Adrenal gland (tissue), 12 donors: ENCODE data around the gene FYTTD1. TPM values are rescaled to one million over a fixed set of nuclear protein-coding genes. Genes with fewer than 3 reads are reported as not detected.

Experiments
- DNase-seq, 7 donors: peaks; one replicate each; pipeline ENCODE4 v3.0.0-alpha.2; 2019 to 2020
- H3K27ac ChIP-seq, 5 donors: fragments of 200-600 bp; sonication (generic) in 4 of 5; 1 replicate in 3 of 5; 2 replicates in 2 of 5; pipeline versions ENCODE4 v1.5.1 to v1.8.0; 2016 to 2020; ENCODE audit warnings: mild to moderate bottlenecking in 1 of 5
- H3K27me3 ChIP-seq: fragments of 200-600 bp; 2 replicates; pipeline ENCODE4 v1.8.0; 2021
- H3K36me3 ChIP-seq, 2 donors: fragments of 200-600 bp; replicated peaks in 1 of 2; 1 replicate in 1 of 2; 2 replicates in 1 of 2; pipeline versions ENCODE4 v1.5.1 to v1.8.0; 2018 to 2022
- H3K4me1 ChIP-seq, 2 donors: fragments of 200-600 bp; replicated peaks in 1 of 2; 1 replicate in 1 of 2; 2 replicates in 1 of 2; pipeline versions ENCODE4 v1.5.1 to v1.8.0; 2018 to 2021
- H3K4me3 ChIP-seq, 4 donors: fragments of 200-600 bp; sonication (generic) in 3 of 4; one replicate each; pipeline ENCODE4 v1.5.1; 2016 to 2018
- H3K9me3 ChIP-seq, 3 donors: fragments of 200-600 bp; sonication (generic) in 1 of 3; replicated peaks in 1 of 3; 1 replicate in 2 of 3; 2 replicates in 1 of 3; pipeline versions ENCODE4 v1.5.1 to v1.8.0; 2016 to 2021
- POLR2A ChIP-seq, 2 donors: fragments of 450-650 bp; IDR thresholded peaks; one replicate each; pipeline ENCODE4 v1.6.1; 2017; ENCODE audit warnings: antibody characterized with exemption in 2 of 2, mild to moderate bottlenecking in 2 of 2, moderate library complexity in 1 of 2
- WGBS, 4 donors: extraction: QIAGEN DNeasy Blood & Tissue Kit in 2 of 4; methylation state at CpG; one replicate each; pipeline versions ENCODE4 v1.1.5 to v1.1.7; 2013 to 2017; 5-methylcytosine and 5-hydroxymethylcytosine counted together
- intact Hi-C, 2 donors: fragments of 100-400 bp; cut with DNase I; formaldehyde crosslinking; loops; one replicate each; pipeline versions ENCODE4 v1.14.1 to v1.15.0; 2022 to 2023
- polyA plus RNA-seq, 3 donors: library from polyadenylated mRNA; stranded (reverse); fragments of 200-250 nt in 2 of 3; fragments of 350-450 nt in 1 of 3; fragmentation: Illumina TruSeq in 1 of 3; extraction: RNeasy Lipid Tissue Mini Kit (QIAGEN cat#74804) in 1 of 3; gene quantifications; one replicate each; pipeline ENCODE4 v1.2.3, GENCODE V29; 2013 to 2014
- total RNA-seq, 9 donors: library from RNA; depleted of rRNA in 4 of 9; stranded (reverse); fragments of >200 nt in 4 of 9; fragments of 120-200 nt in 1 of 9; fragmentation: NEBNext Ultra II Directional in 1 of 9; extraction: Animal tissue kit (Norgen Biotek cat#: 25700) in 1 of 9; gene quantifications; one replicate each; pipeline versions ENCODE4 v1.1.0 to v1.2.4, GENCODE V29; 2013 to 2023
- TF ChIP-seq, protein P1 (sequence below), 6 experiments: fragments of 450-650 bp in 4 of 6; fragments of 200-600 bp in 2 of 6; sonication (generic) in 1 of 6; IDR thresholded peaks; 1 replicate in 5 of 6; 2 replicates in 1 of 6; pipeline versions ENCODE4 v1.5.1 to v1.8.0; 2016 to 2021; ENCODE audit warnings: antibody characterized with exemption in 6 of 6, mild to moderate bottlenecking in 2 of 6, moderate library complexity in 1 of 6
- donor health status: healthy with polysubstance abuse.
- donor health status: Bipolar disorder and iron deficiency.
- donor health status: DM: yes; HTN: yes; CAD: no.
- donor health status: DM: no; HTN: no; CAD: no.
- donor health status: DM: no; HTN: no; CAD: no.
- donor health status: DM: yes; HTN: yes; CAD: no.

Gene FYTTD1
- total and polyA plus RNA-seq, 12 donors, result 10.1 to 70.4 (median 45.6) TPM

DNA sequence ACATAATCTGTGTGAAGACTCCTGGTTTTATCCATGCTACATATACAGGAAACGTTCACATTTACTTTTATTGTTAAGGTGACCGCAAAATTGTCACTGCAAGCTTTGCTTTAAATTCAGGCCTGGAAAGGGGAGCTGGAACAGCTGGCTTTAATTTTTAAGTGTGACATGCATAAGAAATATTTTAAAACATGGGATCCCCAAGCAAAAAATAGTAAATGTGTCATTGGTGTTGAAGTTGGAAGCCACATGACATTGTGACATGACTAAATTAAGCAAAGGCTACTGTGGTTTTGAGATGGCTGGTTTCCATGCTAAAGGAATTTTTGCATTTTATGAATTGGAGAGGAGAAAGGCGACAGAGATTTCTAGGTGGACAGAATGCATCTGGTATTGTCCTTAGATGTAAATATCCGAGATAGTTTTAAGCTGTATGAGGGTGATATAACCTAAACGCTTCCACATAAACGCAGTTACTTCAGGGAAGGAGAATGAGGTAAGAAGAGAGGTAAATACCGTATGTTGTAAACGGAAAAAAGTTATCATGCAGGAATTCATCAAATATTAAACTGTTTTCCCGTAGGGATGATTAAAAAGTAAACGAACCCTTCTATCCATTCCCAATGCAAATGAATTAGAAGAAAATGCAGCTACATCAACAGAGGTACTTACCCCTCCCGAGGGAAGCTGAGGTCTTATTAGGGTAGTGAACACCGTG lies 927 bp upstream of the FYTTD1 start:
- intact Hi-C loops, result no loop called here
- Histone ChIP-seq H3K27me3 (no peaks in the 10 kb centered on the region), H3K9me3 (no peaks in the 10 kb centered on the region), H3K27ac (peak overlapping the region in 4 of 5 donors; percentile 90 to 97 (median 96)), H3K4me3 (peak overlapping the region in 2 of 4 donors; percentile 59 to 83), H3K4me1 (peaks cover 6 to 23% of the 10 kb centered on the region in 2 donors), H3K36me3 (no peaks in the 10 kb centered on the region)
- no peak for DNase-seq
- 24 to 30% (median 25%) methylated on average over 12 of the region's 12 CpGs for WGBS, 4 donors
- no peak for TF ChIP-seq POLR2A (IDR thresholded peaks at IDR 0.05)
- TF ChIP-seq, protein P1, sequence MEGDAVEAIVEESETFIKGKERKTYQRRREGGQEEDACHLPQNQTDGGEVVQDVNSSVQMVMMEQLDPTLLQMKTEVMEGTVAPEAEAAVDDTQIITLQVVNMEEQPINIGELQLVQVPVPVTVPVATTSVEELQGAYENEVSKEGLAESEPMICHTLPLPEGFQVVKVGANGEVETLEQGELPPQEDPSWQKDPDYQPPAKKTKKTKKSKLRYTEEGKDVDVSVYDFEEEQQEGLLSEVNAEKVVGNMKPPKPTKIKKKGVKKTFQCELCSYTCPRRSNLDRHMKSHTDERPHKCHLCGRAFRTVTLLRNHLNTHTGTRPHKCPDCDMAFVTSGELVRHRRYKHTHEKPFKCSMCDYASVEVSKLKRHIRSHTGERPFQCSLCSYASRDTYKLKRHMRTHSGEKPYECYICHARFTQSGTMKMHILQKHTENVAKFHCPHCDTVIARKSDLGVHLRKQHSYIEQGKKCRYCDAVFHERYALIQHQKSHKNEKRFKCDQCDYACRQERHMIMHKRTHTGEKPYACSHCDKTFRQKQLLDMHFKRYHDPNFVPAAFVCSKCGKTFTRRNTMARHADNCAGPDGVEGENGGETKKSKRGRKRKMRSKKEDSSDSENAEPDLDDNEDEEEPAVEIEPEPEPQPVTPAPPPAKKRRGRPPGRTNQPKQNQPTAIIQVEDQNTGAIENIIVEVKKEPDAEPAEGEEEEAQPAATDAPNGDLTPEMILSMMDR (IDR thresholded peaks at IDR 0.05), result no peak

- Histone ChIP-seq H3K9me3 (no peaks in the 10 kb centered on the region), H3K4me1 (peaks cover 6 to 23% of the 10 kb centered on the region in 2 donors), H3K27ac (peak overlapping the region; percentile 84 to 97 (median 96)), H3K4me3 (peak overlapping the region in 2 of 4 donors; percentile 59 to 83), H3K27me3 (no peaks in the 10 kb centered on the region), H3K36me3 (no peaks in the 10 kb centered on the region)
- DNase-seq, result peak in 2 of 7 donors; percentile 53 to 64
- intact Hi-C loops, result no loop called here
- TF ChIP-seq, protein P1 (IDR thresholded peaks at IDR 0.05), result no peak
- no peak for TF ChIP-seq POLR2A (IDR thresholded peaks at IDR 0.05)
- WGBS, 4 donors, result 0 to 1% (median 1%) methylated on average over 3 to 18 of the region's 18 CpGs
These were observed 425 bp upstream of the FYTTD1 start for GRCh38 chr3:197749315-197749600.

DNA sequence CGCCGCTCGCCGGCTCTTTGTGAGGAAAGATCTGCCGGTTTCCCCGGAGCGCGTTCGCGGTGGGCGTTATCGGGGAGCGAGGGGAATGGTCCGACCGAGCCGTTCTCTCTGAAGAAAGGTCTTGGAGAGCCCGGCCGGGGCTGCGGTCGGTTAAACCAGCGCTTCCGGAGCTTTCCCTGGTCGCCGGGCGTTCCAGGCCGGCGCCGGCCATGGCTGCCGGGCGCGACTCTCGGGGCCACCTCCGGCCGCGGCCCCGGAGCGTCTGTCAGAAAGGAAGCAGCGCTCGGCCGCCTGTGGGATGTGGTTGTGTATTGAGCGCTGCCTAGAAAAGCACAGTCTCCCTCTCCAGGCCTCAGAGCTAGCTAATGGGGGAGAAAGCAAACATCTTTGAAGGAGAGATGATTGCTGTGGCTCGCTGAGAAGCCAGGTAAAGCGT lies 731 bp downstream of the FYTTD1 start:
- TF ChIP-seq POLR2A (IDR thresholded peaks at IDR 0.05), result peak; percentile 23 to 67
- TF ChIP-seq, protein P1 (IDR thresholded peaks at IDR 0.05), result peak in 3 of 6 experiments; percentile 26 to 33 (median 33)
- Histone ChIP-seq H3K4me3 (peak overlapping the region; percentile 59 to 83 (median 72)), H3K36me3 (no peaks in the 10 kb centered on the region), H3K4me1 (peaks cover 6 to 23% of the 10 kb centered on the region in 2 donors), H3K27me3 (no peaks in the 10 kb centered on the region), H3K27ac (peak overlapping the region; percentile 84 to 97 (median 96)), H3K9me3 (no peaks in the 10 kb centered on the region)
- 0 to 1% (median 0%) methylated on average over 9 to 43 of the region's 43 CpGs for WGBS, 4 donors
- peak; percentile 62 to 83 (median 69) for DNase-seq
- intact Hi-C loops, result no loop called here

GRCh38 chr3:197750858-197751737 lies 1.4 kb downstream of the FYTTD1 start:
- peak; percentile 50 to 78 (median 57) for DNase-seq
- peak overlapping the region; percentile 84 to 97 (median 96) for H3K27ac ChIP-seq
- no peaks in the 10 kb centered on the region for H3K9me3 ChIP-seq
- peak overlapping the region in 3 of 4 donors; percentile 59 to 83 (median 78) for H3K4me3 ChIP-seq
- H3K27me3 ChIP-seq, result no peaks in the 10 kb centered on the region
- no peaks in the 10 kb centered on the region for H3K36me3 ChIP-seq
- 0 to 10% (median 3%) methylated on average over 21 to 36 of the region's 36 CpGs for WGBS, 4 donors
- TF ChIP-seq, protein P1 (IDR thresholded peaks at IDR 0.05), result peak in 1 of 6 experiments; percentile 2
- peak in 1 of 2 donors; percentile 44 for TF ChIP-seq POLR2A (IDR thresholded peaks at IDR 0.05)
- intact Hi-C loops, result no loop called here
- H3K4me1 ChIP-seq, result peaks cover 6 to 24% of the 10 kb centered on the region in 2 donors
